Stimulated activated CD4-positive, alpha-beta T cell treated with anti-CD3 and anti-CD28 coated beads, TNF-alpha, amount 100 ng/mL, for 1 hour (primary cell): ENCODE data around the gene CYP26A1.

Source experiments
- DNase-seq, 3 donors: peaks; one replicate each; pipeline ENCODE4 v3.0.0-alpha.2; 2020; ENCODE audit warnings: low read depth in 3 of 3, low spot score in 1 of 3

Gene CYP26A1

DNA sequence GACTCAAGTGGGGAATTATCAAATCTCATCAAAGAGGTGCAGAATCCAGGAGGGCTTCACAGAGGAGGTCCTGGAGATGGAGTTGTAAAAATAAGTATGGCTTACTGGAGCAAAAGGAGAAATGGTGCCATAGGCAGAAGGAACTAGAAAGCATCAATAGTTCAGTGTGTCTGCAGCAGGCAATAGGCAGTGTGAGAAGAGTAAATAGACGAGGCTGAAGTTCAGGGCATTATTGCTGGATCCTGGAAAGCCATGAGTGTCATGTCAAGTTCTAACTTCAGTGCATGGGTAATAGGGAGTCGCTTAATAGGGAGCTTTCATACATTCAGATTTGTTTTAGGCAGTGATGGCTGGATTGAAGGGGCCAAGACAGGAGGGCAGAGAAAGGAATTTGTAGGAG is 39.3 kb downstream of the CYP26A1 start:
- DNase-seq: no peak

DNA sequence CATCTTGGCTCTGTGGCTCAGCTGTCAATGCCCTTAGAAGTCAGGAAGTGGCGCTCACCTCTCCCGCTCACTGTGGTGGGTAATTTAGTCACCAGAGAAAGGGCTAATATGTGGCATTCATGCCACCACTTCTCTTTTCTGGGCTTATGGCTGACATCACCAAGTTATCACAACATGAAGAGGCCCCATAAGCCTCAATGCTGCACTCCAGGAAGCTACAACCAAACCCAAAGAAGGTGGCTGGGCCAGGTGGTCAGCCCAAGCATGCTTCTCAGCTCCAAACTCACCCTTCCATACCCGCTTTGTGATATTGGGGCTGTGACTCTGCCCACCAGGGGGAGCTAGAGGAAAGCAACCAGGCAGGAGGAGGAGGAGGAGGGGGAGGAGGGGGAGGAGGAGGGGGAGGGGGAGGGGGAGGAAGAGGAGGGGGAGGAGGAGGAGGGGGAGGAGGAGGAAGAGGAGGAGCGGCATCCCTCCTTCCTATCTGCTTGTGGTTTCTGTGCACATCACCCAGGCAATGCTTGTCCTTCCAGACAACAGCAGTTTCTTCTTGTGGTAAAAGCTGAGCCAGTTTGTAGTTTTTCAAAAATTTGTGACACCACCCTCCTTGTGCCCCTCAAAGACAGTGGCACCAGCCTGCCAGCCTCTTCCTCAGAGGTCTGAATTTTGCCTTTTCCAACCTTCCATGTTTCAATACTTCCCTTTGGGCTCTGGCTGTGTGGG is 42.1 kb downstream of the CYP26A1 start:
- peak; percentile 31 to 46 (median 39) for DNase-seq

DNA sequence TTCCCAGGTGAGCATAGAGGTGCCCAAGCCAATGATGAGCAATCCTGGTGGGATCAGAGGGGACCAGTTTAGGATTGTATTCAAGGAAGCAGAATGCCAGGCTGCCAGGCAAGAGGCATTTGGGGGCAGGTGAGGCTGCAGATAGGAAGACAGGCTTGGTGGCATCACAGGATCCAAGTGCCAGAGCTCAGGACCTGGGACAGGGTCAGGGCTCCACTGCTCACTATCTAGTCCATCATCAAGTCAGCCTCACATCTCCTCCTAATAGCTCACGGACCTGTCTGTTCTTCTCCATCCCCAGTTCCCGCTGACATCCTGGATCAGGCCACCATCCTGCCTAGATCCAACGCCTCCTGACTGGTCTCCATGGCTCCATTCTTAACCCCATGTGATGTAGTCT is 47.6 kb downstream of the CYP26A1 start:
- DNase-seq: no peak

DNA sequence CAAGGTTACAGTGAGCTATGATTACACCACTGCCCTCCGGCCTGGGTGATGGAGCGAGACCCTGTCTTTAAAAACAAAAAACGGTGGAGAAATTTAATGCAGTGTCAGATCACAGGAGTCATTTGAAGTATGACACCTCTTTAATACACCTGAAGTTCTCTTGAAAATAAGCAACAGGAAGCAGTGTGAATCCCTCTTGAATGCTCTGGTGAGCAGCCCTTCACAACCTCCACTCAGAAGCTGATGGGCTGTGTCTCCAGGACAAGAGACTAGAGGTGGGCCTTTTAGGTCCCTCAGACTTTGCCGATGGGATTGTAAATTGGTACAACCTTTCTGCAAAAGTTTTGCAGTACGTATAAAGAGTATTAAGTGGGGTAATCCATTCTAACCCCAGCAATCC is 50.1 kb downstream of the CYP26A1 start:
- DNase-seq: no peak

DNA sequence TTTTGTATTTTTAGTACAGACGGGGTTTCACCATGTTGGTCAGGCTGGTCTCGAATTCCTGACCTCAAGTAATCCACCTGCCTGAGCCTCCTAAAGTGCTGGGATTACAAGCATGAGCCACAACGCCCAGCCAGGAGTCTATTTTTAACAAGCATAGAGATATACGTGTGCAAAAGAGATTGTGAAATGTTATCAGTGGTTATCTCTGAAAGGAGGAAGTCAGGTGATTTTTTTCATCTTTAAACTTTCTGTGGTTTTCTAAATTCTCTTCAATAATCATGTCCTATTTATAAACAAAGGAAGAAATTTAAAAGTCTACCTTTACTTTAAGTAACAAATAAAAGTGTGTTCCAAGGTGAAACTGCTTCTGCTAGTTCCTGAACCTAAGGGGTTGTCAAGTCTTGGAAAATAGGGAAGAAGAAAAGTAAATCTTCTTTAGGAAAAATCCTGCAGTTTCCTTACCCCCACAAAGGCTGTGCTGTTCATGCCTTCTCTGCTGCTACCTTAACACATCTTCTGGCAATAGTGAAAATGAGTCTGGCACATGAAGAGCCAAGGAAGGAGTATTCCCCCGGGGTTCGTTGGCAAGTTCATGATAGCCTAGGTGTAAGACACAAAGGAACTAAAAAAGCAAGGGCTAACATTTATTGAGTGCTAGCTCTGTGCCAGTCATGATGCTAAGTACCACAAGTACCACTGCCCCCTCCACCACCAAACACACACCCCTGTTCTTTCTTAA is 51.1 kb downstream of the CYP26A1 start:
- DNase-seq: no peak

DNA sequence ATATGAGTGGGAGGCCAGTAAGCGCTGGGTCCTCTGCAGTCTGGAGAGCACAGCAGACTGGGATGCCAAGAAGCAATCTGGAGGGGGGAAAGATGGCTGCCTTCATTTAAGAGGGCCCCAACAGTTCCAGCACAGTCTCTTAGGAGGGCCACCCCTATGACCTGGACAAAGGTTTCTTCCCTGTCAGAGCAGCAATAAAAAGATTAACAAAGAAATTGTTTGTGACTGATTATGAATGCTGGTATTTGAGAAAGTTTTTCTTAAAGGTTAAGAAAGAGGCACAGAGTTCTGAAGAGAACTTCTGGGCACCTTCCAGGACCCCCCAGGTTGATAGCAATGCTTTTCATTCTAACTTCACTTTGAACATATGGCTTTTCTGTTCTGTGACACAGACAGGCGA is 52.3 kb downstream of the CYP26A1 start:
- no peak for DNase-seq

DNA sequence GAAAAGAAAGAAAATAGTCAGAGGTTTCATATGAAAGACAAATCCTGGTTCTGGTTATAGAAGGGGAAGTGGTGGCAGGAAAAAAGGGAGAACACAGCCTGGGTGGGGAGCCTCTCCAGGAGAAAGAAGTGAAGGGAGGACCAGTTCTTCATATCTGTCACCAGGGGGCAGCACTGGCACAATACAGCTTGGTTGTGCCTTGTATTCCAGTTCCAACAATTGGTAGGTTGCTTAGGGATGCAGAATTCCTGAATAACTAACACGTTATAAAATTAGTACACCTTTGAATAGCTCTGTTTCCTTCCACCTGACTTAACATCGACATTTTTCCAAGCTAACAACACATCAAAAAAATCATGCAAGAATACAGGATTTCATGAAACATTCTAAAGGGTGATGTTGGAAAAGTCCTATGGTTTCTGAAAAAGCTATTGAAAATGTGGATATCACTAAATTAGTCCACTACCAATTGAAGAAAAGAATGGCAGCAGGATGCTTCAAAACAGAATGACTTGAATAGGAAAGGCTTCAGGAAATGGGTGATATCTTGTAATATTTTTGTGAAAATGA is 52.9 kb downstream of the CYP26A1 start:
- no peak for DNase-seq
